NCI-H82 (cell line): ENCODE measurements around the gene ZNF549.

Experiments
- DNase-seq: peaks from one replicate; lab custom pipeline; 2025; lab: John Stamatoyannopoulos, UW

ZNF549 gene

DNA sequence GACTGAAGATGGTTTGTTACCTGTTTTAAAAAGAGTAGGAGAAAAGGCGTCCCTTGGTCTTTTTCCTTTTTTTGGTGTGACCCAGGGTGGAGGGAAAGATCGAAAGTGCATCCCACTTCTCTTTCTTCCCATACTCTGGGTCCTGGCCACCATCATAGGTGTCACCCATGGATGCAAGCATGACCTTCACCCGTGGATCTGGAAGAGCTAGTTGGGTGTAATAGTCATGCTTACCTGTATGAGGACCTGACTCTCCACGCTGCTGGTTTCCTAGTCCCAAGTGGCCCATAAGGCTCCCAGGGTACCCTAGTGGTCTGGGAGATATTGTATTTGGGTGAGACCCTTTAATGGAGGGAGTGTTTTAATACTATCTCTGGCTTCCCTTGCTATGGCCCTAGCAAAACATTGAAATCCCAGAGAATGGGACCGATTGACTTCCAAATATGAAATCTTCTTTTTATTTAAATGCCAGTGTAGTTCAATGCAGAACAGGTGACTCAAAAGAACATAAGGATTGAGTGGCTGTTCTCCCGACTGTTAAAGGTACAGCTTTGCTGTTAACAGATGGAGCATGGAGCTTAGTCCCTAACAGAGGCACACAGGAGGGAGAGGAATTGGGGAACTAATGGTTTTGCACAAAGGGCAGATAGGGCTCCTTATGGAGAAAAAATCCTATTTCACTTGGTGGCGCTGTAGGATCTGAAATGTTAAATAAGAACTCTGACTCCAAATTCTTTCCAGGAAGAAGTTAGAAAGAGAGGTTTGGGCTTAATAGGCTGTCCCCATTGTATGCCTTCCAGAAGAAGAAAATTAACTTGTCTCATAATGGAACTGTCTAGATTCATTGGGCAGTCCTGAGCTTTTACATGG lies 39.5 kb downstream of the ZNF549 start:
- DNase-seq = peak; percentile 11

DNA sequence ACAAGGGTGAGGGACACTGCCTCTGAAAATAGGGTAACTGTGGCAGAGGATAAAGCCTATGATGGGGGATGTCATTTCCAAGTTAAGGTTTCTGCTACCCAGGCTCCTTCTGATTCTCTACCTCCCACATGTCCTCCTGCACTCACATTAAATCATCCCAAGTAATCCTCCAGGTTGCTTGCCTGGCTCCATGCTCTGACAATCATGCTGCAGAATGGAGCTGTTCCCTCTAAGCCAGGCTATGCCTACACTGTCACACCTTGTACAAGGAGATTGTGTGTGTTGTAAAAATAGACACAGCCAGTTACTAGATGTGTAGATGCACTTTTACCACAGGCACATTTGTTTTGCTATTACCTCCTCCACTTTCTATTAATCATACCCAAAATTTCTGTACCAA lies 43.6 kb downstream of the ZNF549 start:
- DNase-seq = no peak

DNA sequence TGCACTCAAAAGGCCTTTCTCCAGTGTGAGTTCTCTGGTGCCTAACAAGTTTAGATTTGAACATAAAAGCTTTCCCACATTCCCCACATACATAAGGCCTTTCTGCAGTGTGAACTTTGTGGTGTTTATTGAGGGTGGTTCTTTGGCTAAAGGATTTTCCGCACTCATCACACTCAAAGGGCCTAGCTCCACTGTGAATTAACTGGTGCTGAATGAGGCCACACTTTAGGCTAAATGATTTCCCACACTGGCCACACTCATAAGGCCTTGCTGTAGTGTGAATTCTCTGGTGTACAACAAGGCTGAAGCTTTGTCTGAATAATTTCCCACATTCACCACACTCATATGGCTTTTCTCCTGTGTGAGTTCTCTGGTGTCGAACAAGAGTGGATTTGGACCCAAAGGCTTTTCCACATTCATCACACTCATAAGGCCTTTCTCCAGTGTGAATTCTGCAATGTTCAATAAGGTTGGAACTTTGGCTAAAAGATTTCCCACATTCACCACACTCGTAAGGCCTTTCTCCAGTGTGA lies 45.3 kb downstream of the ZNF549 start:
- DNase-seq = no peak

DNA sequence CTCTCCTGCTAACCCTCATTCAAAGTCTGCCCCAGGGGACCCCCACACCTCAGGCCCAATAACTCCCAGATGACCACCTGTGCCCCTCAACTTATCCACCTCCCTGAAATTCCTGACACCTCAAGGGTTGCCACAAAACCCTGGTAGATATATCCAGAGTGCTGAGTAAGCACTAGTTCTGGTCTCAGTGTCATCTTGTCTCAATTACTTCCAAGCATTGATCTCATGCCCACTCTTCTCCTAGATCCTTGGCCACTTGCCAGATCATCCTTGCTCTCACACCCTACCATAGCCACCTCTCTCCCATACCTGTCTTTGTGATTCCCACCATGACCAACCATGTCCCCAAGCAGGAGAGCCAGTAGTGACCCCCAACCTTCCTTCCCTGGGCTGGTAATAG lies 49.5 kb downstream of the ZNF549 start:
- no peak for DNase-seq

DNA sequence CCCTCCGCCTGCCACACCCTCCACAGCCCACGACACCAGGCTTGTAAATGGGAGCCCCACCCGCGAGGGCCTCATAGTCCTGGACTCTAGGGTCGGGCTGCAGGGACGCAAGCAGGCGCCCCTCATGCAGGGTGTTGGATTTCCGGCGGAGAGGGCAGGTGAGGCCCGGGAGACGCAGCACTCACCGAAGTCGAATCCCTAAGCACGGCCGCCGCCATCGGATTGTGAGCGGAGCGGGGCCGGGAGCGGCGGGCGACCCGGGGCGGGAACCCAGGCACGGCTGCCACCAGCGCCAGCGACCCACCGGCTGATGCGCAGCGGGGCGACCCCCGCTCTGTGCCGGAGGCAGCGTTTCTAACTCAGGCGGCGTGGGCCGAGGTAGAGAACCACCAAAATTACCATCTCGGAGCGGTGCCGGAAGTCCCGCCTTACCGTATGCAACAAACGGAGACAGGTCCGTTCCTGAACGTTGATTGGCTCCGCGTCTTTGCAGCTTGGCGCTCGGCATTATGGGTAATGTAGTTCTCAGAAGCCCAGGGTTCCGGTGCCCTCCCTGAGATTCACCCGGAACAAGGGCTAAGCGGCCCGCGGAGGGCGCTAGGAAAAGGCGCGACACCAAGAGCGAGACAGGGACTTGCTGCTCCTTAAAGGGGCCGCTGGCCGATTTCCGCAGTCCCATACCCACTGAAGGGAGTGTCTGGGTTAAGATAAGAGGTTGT lies 51.5 kb downstream of the ZNF549 start, which contains the start of gene ZNF416:
ZNF416 (minus strand) TSS at position 425 of the 719 bp plus-strand sequence; CDS start at position 218, 207 bp downstream.
- DNase-seq = peak; percentile 99

DNA sequence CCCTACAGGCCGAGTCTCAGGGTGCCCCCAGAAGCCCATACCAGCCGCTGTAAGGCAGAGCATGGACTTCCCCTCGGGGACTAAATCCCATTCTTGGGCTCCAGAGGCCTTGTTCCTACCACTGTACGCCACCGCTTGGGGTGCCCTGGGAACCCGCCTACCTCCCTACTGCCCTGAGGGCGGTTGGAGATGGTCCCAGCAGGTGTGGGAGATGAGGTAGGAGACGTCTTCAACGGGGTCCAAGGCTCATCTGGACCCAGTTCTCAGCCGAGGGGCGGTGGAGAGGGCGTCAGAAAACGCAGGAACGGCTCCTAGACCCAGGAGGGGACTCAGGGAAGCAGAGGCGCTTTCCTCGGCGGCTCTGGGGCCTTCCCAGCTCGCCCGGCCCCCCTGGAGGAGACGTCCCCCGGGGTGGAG lies 56.0 kb downstream of the ZNF549 start:
- DNase-seq = no peak

DNA sequence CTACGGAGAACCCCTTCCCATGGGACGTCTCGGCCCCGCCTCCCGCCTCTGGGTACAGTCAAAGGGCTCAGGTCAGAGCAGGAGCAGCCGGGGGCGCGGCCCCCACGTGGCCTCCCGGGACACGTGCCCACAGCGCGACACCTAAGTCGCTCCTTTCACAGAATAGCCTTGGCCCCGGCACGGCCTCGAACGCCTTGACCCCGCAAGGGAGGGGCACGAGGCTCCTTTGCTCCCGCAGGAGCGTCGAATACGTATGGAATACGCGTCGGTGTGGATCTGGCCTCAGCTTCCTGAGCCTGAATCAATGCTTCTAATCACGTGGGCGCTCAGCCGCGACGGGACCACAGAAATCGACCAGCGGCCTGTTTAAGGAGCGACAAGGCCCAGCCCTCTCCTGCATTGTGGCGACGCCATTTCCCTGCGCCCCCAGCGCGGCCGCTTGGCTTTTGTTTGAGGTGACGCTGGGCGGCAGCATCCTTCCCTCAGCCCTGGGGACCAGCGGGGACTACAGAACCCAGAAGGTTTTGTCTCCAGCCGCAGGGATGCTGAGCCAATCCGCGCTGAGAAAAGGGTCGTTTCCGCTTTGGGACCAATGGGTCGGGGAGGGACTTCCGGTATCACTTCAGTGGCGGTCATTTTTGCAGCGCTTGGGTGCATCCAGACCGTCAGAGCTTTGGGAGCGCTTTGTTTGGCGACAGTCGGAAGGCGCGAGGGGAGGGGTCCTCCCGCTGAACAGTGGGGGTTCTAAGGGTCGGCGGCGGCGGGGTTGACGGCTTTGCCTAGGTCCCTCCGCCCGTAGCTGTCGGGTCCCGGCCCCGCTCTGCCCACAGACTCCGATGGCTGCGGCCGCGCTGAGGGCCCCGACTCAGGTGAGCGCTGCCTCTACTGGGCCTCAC lies 56.6 kb downstream of the ZNF549 start, which contains the start of gene ZIK1:
ZIK1 (plus strand) TSS at position 625 of the 896 bp plus-strand sequence; CDS start at position 837, 212 bp downstream.
- DNase-seq = peak; percentile 98

DNA sequence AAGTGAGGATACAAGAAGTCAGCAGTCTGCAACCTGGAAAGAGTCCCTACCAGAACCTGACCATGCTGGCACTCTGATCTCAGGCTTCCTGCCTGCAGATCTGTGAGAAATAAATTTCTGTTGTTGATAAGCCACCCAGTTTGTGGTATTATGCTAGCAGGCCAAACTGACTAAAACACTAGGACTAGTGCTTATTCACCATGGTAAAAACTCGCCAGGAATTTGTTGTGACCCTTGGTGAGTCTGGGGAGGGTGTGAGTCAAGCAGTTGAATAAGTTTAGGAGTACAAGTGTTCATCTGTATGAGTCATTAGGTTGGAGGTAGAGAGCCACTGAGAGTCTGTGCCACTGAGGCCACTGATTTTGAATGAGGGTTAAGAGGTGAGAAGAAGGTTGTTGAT lies 60.4 kb downstream of the ZNF549 start:
- no peak for DNase-seq

DNA sequence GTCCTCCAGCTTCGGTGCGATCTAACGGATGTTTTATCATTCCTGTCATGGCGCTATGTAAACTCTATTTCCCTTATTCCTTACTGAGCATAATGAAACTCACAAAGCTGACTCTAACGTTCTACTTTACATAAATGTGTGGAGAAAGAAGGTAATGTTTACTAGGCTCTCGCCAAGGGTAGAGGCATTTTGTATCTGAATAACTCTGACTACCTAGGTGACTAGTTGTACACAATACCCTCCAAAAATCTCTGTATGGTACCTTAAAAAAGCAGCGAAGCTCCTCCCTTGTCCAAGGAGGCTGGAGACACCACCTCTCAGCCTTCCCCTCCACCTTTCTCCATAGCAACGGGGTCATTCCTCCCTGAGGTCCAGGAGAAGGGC lies 72.2 kb downstream of the ZNF549 start:
- DNase-seq = no peak

DNA sequence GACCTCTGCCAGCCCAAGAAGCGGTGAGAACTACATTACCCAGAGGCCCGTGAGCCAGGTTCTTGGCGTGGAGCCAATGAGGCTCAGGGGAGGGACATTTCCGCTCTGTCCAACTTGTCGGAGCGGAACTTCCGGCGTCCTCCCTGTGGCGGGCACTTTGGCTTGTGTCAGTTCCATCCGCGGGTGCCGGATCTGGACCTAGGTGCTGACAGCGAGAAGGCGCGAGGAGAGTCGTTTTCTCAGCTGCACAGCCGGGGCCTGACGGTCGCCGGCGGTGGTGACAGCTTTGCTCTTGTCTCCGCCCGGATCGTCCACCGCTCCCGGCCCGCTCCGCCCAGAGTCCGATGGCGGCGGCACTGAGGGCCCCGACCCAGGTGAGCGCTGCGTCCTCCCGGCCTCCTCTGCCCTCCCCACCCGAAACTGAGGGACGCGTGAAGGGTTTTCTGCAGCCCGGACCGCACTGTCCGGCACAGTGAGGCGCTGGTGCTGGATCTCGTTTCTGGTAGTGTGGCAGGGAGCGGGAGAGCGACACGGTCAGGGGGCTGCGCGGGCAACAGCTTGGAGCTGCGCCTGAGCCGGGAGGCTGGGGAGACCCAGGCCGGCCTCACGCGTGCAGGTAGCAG lies 72.7 kb downstream of the ZNF549 start, which contains the start of gene ZNF530:
ZNF530 (plus strand) TSS at position 125 of the 623 bp plus-strand sequence. CDS start 4,461 bp downstream, outside the sequence.
- peak; percentile 96 for DNase-seq

DNA sequence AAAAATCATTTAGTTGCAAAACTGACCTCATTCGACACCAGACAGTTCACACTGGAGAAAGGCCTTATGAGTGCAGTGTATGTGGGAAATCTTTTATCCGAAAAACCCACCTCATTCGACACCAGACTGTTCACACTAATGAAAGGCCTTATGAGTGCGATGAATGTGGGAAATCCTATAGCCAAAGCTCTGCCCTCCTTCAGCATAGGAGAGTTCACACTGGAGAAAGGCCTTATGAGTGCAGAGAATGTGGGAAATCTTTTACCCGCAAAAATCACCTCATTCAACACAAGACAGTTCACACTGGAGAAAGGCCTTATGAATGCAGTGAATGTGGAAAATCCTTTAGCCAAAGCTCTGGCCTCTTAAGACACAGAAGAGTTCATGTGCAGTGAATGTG lies 79.8 kb downstream of the ZNF549 start:
- DNase-seq = no peak
